H9 (cell line): ENCODE data around the gene STBD1. TPM values are rescaled to one million over a fixed set of nuclear protein-coding genes. Genes with fewer than 3 reads are reported as not detected.

Experiments used
- DNase-seq: peaks from one replicate; pipeline ENCODE4 v3.0.0-alpha.2; 2017
- H2AFZ ChIP-seq: one replicate; pipeline ENCODE4 v1.6.1; 2013; ENCODE audit warnings: mild to moderate bottlenecking, low read length, control low read depth, moderate library complexity
- H2AK5ac ChIP-seq: 2 replicates; pipeline ENCODE4 v1.6.1; 2013; ENCODE audit warnings: low read length, control low read depth, mixed read lengths; ENCODE audit not compliant: insufficient read length
- H2BK120ac ChIP-seq: one replicate; pipeline ENCODE4 v1.6.1; 2013; ENCODE audit warnings: low read depth, mild to moderate bottlenecking, low read length, control low read depth, inconsistent platforms; ENCODE audit not compliant: poor library complexity, severe bottlenecking
- H2BK12ac ChIP-seq: 2 replicates; pipeline ENCODE4 v1.6.1; 2013; ENCODE audit warnings: low read length, control low read depth, mixed read lengths, low read depth; ENCODE audit not compliant: insufficient read length
- H2BK15ac ChIP-seq: 2 replicates; pipeline ENCODE4 v1.6.1; 2013; ENCODE audit warnings: low read depth, low read length, control low read depth
- H2BK20ac ChIP-seq: one replicate; pipeline ENCODE4 v1.6.1; 2013; ENCODE audit warnings: low read depth, mild to moderate bottlenecking, low read length, control low read depth, inconsistent platforms; ENCODE audit not compliant: poor library complexity, severe bottlenecking
- H2BK5ac ChIP-seq: 2 replicates; pipeline ENCODE4 v1.6.1; 2013; ENCODE audit warnings: low read length, control low read depth, mixed read lengths; ENCODE audit not compliant: insufficient read length
- H3K14ac ChIP-seq: 2 replicates; pipeline ENCODE4 v1.6.1; 2013; ENCODE audit warnings: low read length, control low read depth; ENCODE audit not compliant: insufficient read depth
- H3K18ac ChIP-seq: 2 replicates; pipeline ENCODE4 v1.6.1; 2013; ENCODE audit warnings: low read depth, mild to moderate bottlenecking, mixed read lengths, low read length, control low read depth; ENCODE audit not compliant: insufficient read length
- H3K23ac ChIP-seq: 2 replicates; pipeline ENCODE4 v1.6.1; 2013; ENCODE audit warnings: low read length, control low read depth, mixed read lengths, low read depth; ENCODE audit not compliant: insufficient read length
- H3K23me2 ChIP-seq: 2 replicates; pipeline ENCODE4 v1.6.1; 2013; ENCODE audit warnings: low read depth, mild to moderate bottlenecking, mixed read lengths, low read length, control low read depth; ENCODE audit not compliant: insufficient read length, poor library complexity, severe bottlenecking
- H3K27ac ChIP-seq: 2 replicates; pipeline ENCODE4 v1.5.1; 2013; ENCODE audit warnings: low read length, control low read depth, mixed read lengths, low read depth; ENCODE audit not compliant: insufficient read length
- H3K27me3 ChIP-seq: 2 replicates; pipeline ENCODE4 v1.6.1; 2013; ENCODE audit warnings: low read length, control low read depth, inconsistent platforms; ENCODE audit not compliant: insufficient read depth
- H3K4ac ChIP-seq: 2 replicates; pipeline ENCODE4 v1.6.1; 2013; ENCODE audit warnings: low read depth, mild to moderate bottlenecking, control low read depth, inconsistent platforms, low read length, moderate library complexity
- H3K4me1 ChIP-seq: 2 replicates; pipeline ENCODE4 v1.6.1; 2013; ENCODE audit warnings: low read length, control low read depth, inconsistent platforms; ENCODE audit not compliant: insufficient read depth
- H3K4me2 ChIP-seq: 2 replicates; pipeline ENCODE4 v1.6.1; 2013; ENCODE audit warnings: low read length, control low read depth, mixed read lengths; ENCODE audit not compliant: insufficient read length, insufficient read depth
- H3K56ac ChIP-seq: 2 replicates; pipeline ENCODE4 v1.6.1; 2013; ENCODE audit warnings: low read depth, mild to moderate bottlenecking, mixed read lengths, low read length, control low read depth; ENCODE audit not compliant: insufficient read length
- H3K79me1 ChIP-seq: 2 replicates; pipeline ENCODE4 v1.6.1; 2013; ENCODE audit warnings: low read depth, mild to moderate bottlenecking, moderate library complexity, low read length, control low read depth, inconsistent platforms; ENCODE audit not compliant: insufficient read depth, poor library complexity, severe bottlenecking
- H3K79me2 ChIP-seq: 2 replicates; pipeline ENCODE4 v1.6.1; 2013; ENCODE audit warnings: low read length, control low read depth, inconsistent platforms; ENCODE audit not compliant: insufficient read depth
- H3K9ac ChIP-seq: 2 replicates; pipeline ENCODE4 v1.6.1; 2013; ENCODE audit warnings: low read length, control low read depth, mixed read lengths; ENCODE audit not compliant: insufficient read length; ENCODE audit errors: extremely low read depth
- H3K9me3 ChIP-seq: one replicate; pipeline ENCODE4 v1.6.1; 2013; ENCODE audit warnings: low read depth, low read length, inconsistent platforms; ENCODE audit not compliant: control insufficient read depth
- H3T11ph ChIP-seq: one replicate; pipeline ENCODE4 v1.6.1; 2013; ENCODE audit warnings: mild to moderate bottlenecking, low read length, control low read depth, inconsistent platforms
- H4K20me1 ChIP-seq: one replicate; pipeline ENCODE4 v1.6.1; 2013; ENCODE audit not compliant: control insufficient read depth, insufficient read length, insufficient read depth
- H4K5ac ChIP-seq: 2 replicates; pipeline ENCODE4 v1.6.1; 2013; ENCODE audit warnings: low read depth, mild to moderate bottlenecking, mixed read lengths, low read length, control low read depth; ENCODE audit not compliant: insufficient read length
- H4K8ac ChIP-seq: replicated peaks from 2 replicates; pipeline ENCODE4 v1.6.1; 2013; ENCODE audit warnings: low read length, control low read depth, mixed read lengths, low read depth; ENCODE audit not compliant: insufficient read length
- H4K91ac ChIP-seq: 2 replicates; pipeline ENCODE4 v1.6.1; 2013; ENCODE audit warnings: low read depth, mild to moderate bottlenecking, moderate library complexity, mixed read lengths, low read length, control low read depth; ENCODE audit not compliant: insufficient read length
- H3K27ac Mint-ChIP-seq, 3 experiments: 2 replicates in 2 of 3; 3 replicates in 1 of 3; pipeline ENCODE4 v1.8.0; 2020 to 2021; ENCODE audit warnings: mixed read lengths in 3 of 3, mild to moderate bottlenecking in 1 of 3, moderate library complexity in 1 of 3
- H3K27me3 Mint-ChIP-seq: 2 replicates; pipeline ENCODE4 v1.8.0; 2021; ENCODE audit warnings: low read depth, mild to moderate bottlenecking, moderate library complexity, mixed read lengths
- H3K36me3 Mint-ChIP-seq, 3 experiments: 2 replicates in 2 of 3; 3 replicates in 1 of 3; pipeline ENCODE4 v1.8.0; 2020 to 2021; ENCODE audit warnings: low read depth in 3 of 3, mixed read lengths in 3 of 3; ENCODE audit not compliant: insufficient read depth in 1 of 3
- H3K4me1 Mint-ChIP-seq, 2 experiments: 2 replicates each; pipeline ENCODE4 v1.8.0; 2020; ENCODE audit warnings: mixed read lengths in 2 of 2
- H3K4me3 Mint-ChIP-seq, 2 experiments: 2 replicates in 1 of 2; 3 replicates in 1 of 2; pipeline ENCODE4 v1.8.0; 2020 to 2021; ENCODE audit warnings: mild to moderate bottlenecking in 2 of 2, mixed read lengths in 2 of 2, moderate library complexity in 1 of 2
- H3K9me3 Mint-ChIP-seq, 2 experiments: 2 replicates in 1 of 2; 3 replicates in 1 of 2; pipeline ENCODE4 v1.8.0; 2020; ENCODE audit warnings: mild to moderate bottlenecking in 2 of 2, mixed read lengths in 2 of 2, moderate library complexity in 1 of 2
- CTCF ChIP-seq: fragments of 200-600 bp; sonication (generic); conservative IDR thresholded peaks from 3 replicates; pipeline ENCODE4 v1.8.0; 2021; ENCODE audit warnings: antibody characterized with exemption, mild to moderate bottlenecking
- WGBS: extraction: QIAGEN DNeasy Blood & Tissue Kit; methylation state at CpG from one replicate; pipeline ENCODE4 v1.1.7; 2013; ENCODE audit warnings: missing lambda C conversion rate, low lambda C conversion rate, mixed read lengths; ENCODE audit not compliant: insufficient read length; ENCODE audit errors: extremely low coverage; 5-methylcytosine and 5-hydroxymethylcytosine counted together
- total RNA-seq: library from RNA; stranded (reverse); gene quantifications from 2 replicates; pipeline ENCODE4 v1.2.1, GENCODE V29; 2021

The STBD1 gene
- total RNA-seq, 1 experiment from 2014 or later: 1.1 TPM

- no peak overlapping the region for H2AFZ ChIP-seq
- no peaks in the 10 kb centered on the region for H3K79me1 ChIP-seq
- H4K5ac ChIP-seq: no peak overlapping the region
- H4K8ac ChIP-seq: no peak overlapping the region
- H3K79me2 ChIP-seq: no peaks in the 10 kb centered on the region
- H4K91ac ChIP-seq: no peak overlapping the region
- no peak overlapping the region for H3K56ac ChIP-seq
- no peak overlapping the region for H3K9ac ChIP-seq
- no peak overlapping the region for H2BK120ac ChIP-seq
- H3K23ac ChIP-seq: no peak overlapping the region
- H3K14ac ChIP-seq: no peak overlapping the region
- no peaks in the 10 kb centered on the region for H4K20me1 ChIP-seq
- H2BK20ac ChIP-seq: no peak overlapping the region
- no peak overlapping the region for H2AK5ac ChIP-seq
- TF ChIP-seq CTCF: no peak
- Mint-ChIP-seq H3K36me3 (peaks cover 6 to 15% (median 12%) of the 10 kb centered on the region in 3 experiments; a peak in 5 of 7 replicates), H3K27me3 (peaks cover 17% of the 10 kb centered on the region), H3K4me3 (no peak overlapping the region), H3K9me3 (no peaks in the 10 kb centered on the region; a peak in 1 of 5 replicates), H3K4me1 (peaks cover 6 to 20% of the 10 kb centered on the region in 2 experiments), H3K27ac (no peak overlapping the region)
- no peak overlapping the region for H2BK15ac ChIP-seq
- no peak overlapping the region for H3K27ac ChIP-seq
- H3K4me2 ChIP-seq: no peak overlapping the region
- H2BK12ac ChIP-seq: no peak overlapping the region
- no peak overlapping the region for H3K4ac ChIP-seq
- no peak overlapping the region for H3K18ac ChIP-seq
- no peak overlapping the region for H3T11ph ChIP-seq
- no peak overlapping the region for H2BK5ac ChIP-seq
- peaks cover 15% of the 10 kb centered on the region for H3K23me2 ChIP-seq
- peaks cover 4% of the 10 kb centered on the region; the same call in 1 of the 2 replicates for H3K27me3 ChIP-seq
- peaks cover 1% of the 10 kb centered on the region; the same call in 1 of the 2 replicates for H3K4me1 ChIP-seq
- no CpG with 5 or more reads among the region's 6 CpGs for WGBS
- H3K9me3 ChIP-seq: no peaks in the 10 kb centered on the region
- DNase-seq: no peak
Measured at GRCh38 chr4:76308548-76308947, 2.0 kb downstream of the STBD1 start.
